Panc1 (cell line): ENCODE results near the gene SGO2. TPM values are rescaled to one million over a fixed set of nuclear protein-coding genes. Genes with fewer than 3 reads are reported as not detected.
"Not testable (repeated sequence)": the region's sequence is repeated elsewhere in the genome, so short reads cannot be mapped to it uniquely, and the experiment has no call there.

Experiments used
- ATAC-seq: fragments of 200-7000 bp; cut with Tn5 transposase; 2 replicates; pipeline ENCODE4 v1.9.1; 2020; ENCODE audit warnings: mild to moderate bottlenecking, moderate library complexity
- BruUV-seq: library from RNA; stranded (reverse); fragments of 400-500 nt; replicated peaks from 2 replicates; lab custom pipeline; 2021; lab: Mats Ljungman, UMichigan
- CTCF ChIA-PET: fragments of 300-600 bp; sonication (Branson Sonifier 250); formaldehyde crosslinking; loops from one replicate; lab custom pipeline; 2022; ENCODE audit warnings: antibody characterized with exemption; lab: Charles Lee
- POLR2A ChIA-PET: fragments of 300-600 bp; sonication (Branson Sonifier 250); formaldehyde crosslinking; loops from one replicate; lab custom pipeline; 2022; ENCODE audit warnings: antibody characterized with exemption; lab: Charles Lee
- DNase-seq: peaks from one replicate; pipeline ENCODE4 v3.0.0-alpha.2; 2010; ENCODE audit warnings: low read depth, low spot score
- H3K27ac ChIP-seq: 2 replicates; pipeline ENCODE4 v1.5.1; 2011; ENCODE audit warnings: mild to moderate bottlenecking, low read length, inconsistent platforms
- H3K27me3 ChIP-seq: fragments of 200-500 bp; sonication (Bioruptor generic); 2 replicates; pipeline ENCODE4 v1.6.0; 2014; ENCODE audit warnings: low read length, inconsistent platforms; ENCODE audit not compliant: control insufficient read depth, insufficient read depth
- H3K36me3 ChIP-seq: fragments of 200-500 bp; sonication (Bioruptor generic); 2 replicates; pipeline ENCODE4 v1.5.1; 2014; ENCODE audit warnings: inconsistent platforms, mild to moderate bottlenecking, low read length, moderate library complexity; ENCODE audit not compliant: control insufficient read depth, insufficient read depth
- H3K4me1 ChIP-seq: 2 replicates; pipeline ENCODE4 v1.5.1; 2011; ENCODE audit warnings: inconsistent platforms, mild to moderate bottlenecking, low read length, moderate library complexity; ENCODE audit not compliant: control insufficient read depth, insufficient read depth
- H3K4me3 ChIP-seq, 2 experiments: 2 replicates each; pipeline ENCODE4 v1.5.1; 2011 to 2012; ENCODE audit warnings: low read depth in 2 of 2, low read length in 2 of 2, mild to moderate bottlenecking in 2 of 2, inconsistent platforms in 1 of 2, moderate library complexity in 1 of 2
- H3K9me3 ChIP-seq: fragments of 200-500 bp; sonication (Bioruptor generic); 2 replicates; pipeline ENCODE4 v1.5.1; 2014; ENCODE audit warnings: low read depth, mild to moderate bottlenecking, inconsistent platforms, low read length, moderate library complexity; ENCODE audit not compliant: control insufficient read depth, insufficient read depth
- CTCF ChIP-seq: fragments of 450-650 bp; IDR thresholded peaks from 2 replicates; pipeline ENCODE4 v1.5.1; 2017; ENCODE audit warnings: mild to moderate bottlenecking
- POLR2AphosphoS5 ChIP-seq: IDR thresholded peaks from 2 replicates; pipeline ENCODE4 v1.6.1; 2012; ENCODE audit warnings: mild to moderate bottlenecking, low read depth, low read length, moderate library complexity
- SIN3A ChIP-seq: IDR thresholded peaks from 2 replicates; pipeline ENCODE4 v1.6.1; 2012; ENCODE audit warnings: low read depth, mild to moderate bottlenecking, low read length, moderate library complexity, borderline replicate concordance; ENCODE audit not compliant: insufficient read depth
- TCF7L2 ChIP-seq: IDR thresholded peaks from 2 replicates; pipeline ENCODE4 v1.6.1; 2011; ENCODE audit warnings: mild to moderate bottlenecking, low read depth, low read length, inconsistent platforms
- in situ Hi-C: cut with HindIII; loops from 2 replicates; pipeline ENCODE4 v1.10.0; 2016; ENCODE audit warnings: low sequenced_read_pairs, low pct_unique_long_range_greater_than_20kb
- intact Hi-C: fragments of 100-400 bp; cut with micrococcal nuclease; formaldehyde crosslinking; loops from one replicate; pipeline ENCODE4 v1.10.0; 2022; ENCODE audit not compliant: unreplicated experiment
- total RNA-seq: library from RNA; stranded (reverse); gene quantifications from one replicate; pipeline ENCODE4 v1.2.1, GENCODE V29; 2021; ENCODE audit not compliant: unreplicated experiment
- TF ChIP-seq, protein P1 (sequence below), 2 experiments: IDR thresholded peaks; 2 replicates each; pipeline ENCODE4 v1.6.1; 2011 to 2012; ENCODE audit warnings: low read depth in 2 of 2, control low read depth in 1 of 2, low read length in 1 of 2, mild to moderate bottlenecking in 1 of 2, moderate library complexity in 1 of 2; ENCODE audit not compliant: insufficient read depth in 1 of 2

The SGO2 gene
- total RNA-seq, 1 experiment from 2014 or later: 34.0 TPM

GRCh38 chr2:200608341-200609027 lies 82.5 kb downstream of the SGO2 start:
- no peak overlapping the region for H3K4me3 ChIP-seq
- ChIA-PET CTCF (no interaction called here), POLR2A (no interaction called here)
- intact Hi-C loops: no loop called here
- no peak for ATAC-seq
- H3K36me3 ChIP-seq: no peaks in the 10 kb centered on the region
- no peak for TF ChIP-seq SIN3A
- TF ChIP-seq CTCF: no peak
- no peak for TF ChIP-seq TCF7L2
- TF ChIP-seq, protein P1, sequence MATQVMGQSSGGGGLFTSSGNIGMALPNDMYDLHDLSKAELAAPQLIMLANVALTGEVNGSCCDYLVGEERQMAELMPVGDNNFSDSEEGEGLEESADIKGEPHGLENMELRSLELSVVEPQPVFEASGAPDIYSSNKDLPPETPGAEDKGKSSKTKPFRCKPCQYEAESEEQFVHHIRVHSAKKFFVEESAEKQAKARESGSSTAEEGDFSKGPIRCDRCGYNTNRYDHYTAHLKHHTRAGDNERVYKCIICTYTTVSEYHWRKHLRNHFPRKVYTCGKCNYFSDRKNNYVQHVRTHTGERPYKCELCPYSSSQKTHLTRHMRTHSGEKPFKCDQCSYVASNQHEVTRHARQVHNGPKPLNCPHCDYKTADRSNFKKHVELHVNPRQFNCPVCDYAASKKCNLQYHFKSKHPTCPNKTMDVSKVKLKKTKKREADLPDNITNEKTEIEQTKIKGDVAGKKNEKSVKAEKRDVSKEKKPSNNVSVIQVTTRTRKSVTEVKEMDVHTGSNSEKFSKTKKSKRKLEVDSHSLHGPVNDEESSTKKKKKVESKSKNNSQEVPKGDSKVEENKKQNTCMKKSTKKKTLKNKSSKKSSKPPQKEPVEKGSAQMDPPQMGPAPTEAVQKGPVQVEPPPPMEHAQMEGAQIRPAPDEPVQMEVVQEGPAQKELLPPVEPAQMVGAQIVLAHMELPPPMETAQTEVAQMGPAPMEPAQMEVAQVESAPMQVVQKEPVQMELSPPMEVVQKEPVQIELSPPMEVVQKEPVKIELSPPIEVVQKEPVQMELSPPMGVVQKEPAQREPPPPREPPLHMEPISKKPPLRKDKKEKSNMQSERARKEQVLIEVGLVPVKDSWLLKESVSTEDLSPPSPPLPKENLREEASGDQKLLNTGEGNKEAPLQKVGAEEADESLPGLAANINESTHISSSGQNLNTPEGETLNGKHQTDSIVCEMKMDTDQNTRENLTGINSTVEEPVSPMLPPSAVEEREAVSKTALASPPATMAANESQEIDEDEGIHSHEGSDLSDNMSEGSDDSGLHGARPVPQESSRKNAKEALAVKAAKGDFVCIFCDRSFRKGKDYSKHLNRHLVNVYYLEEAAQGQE (IDR thresholded peaks at IDR 0.05; ENCODE audit: insufficient read depth in 1 of 2, low read depth in 2 of 2, low read length in 1 of 2): no peak
- TF ChIP-seq POLR2AphosphoS5: no peak
- no peak for DNase-seq
- H3K4me1 ChIP-seq: no peaks in the 10 kb centered on the region
- no peaks in the 10 kb centered on the region for H3K27me3 ChIP-seq
- H3K9me3 ChIP-seq: no peaks in the 10 kb centered on the region
- in situ Hi-C loops: no loop called here
- BruUV-seq: no TSS peak
- no peak overlapping the region for H3K27ac ChIP-seq

DNA sequence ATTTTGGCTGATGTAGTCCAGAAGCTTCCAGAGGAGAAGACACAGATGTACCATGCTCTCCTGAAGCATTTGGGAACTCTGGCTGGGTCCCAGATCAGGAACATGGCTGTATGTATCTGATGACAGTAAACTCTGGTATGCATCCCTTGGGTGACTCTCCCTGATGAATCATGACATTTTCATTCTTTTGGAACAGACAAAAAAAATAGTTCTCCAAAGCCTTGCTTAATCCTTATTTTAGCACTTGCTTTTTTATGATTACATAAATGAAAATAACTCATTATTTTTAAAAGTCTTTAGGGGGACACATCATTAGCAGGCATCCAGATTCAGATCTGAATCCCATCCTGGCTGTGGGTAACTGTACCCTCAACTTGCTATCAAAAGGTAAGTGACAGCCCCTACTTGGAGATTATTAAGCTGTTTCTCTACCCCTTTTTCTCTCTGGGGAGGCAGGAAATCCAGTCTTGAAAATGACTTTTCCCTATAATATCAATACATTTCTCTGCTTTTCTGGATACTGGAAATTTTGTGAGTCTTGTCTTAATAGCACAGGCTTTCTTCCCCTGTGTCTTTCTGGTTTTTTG lies 83.1 kb downstream of the SGO2 start:
- no TSS peak for BruUV-seq
- Histone ChIP-seq H3K27ac (no peak overlapping the region), H3K9me3 (no peaks in the 10 kb centered on the region), H3K36me3 (no peaks in the 10 kb centered on the region), H3K4me3 (no peak overlapping the region), H3K4me1 (no peaks in the 10 kb centered on the region), H3K27me3 (no peaks in the 10 kb centered on the region)
- TF ChIP-seq SIN3A (no peak), CTCF (no peak), TCF7L2 (no peak), POLR2AphosphoS5 (no peak)
- TF ChIP-seq, protein P1 (IDR thresholded peaks at IDR 0.05; ENCODE audit: insufficient read depth in 1 of 2, low read depth in 2 of 2, low read length in 1 of 2): no peak
- in situ Hi-C loops: no loop called here
- CTCF ChIA-PET: no interaction called here
- ATAC-seq (peak; percentile 82), DNase-seq (peak; percentile 64)
- POLR2A ChIA-PET: no interaction called here
- intact Hi-C loops: no loop called here

DNA sequence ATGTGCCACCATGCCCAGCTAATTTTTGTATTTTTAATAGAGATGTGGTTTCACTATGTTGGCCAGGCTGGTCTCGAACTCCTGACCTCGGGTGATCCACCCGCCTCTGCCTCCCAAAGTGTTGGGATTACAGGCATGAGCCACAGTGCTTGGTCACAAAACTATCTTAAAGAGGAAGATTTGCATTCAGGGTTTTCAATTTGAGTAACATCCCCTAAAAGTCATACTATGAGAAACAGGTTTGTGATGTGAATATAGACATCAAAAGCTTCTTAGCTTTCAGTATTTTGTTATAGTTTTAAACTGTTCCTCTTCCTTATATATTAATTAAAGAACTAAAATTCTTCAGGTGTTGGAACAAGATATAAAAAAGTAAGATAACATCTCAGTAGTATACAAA lies 84.2 kb downstream of the SGO2 start:
- H3K9me3 ChIP-seq, H3K27me3 ChIP-seq, ATAC-seq, intact Hi-C loops, H3K4me3 ChIP-seq, H3K36me3 ChIP-seq, CTCF ChIA-PET, DNase-seq, H3K4me1 ChIP-seq, BruUV-seq, H3K27ac ChIP-seq, in situ Hi-C loops: not testable (repeated sequence)
- POLR2A ChIA-PET: interaction anchor here (0.6 kb wide), 1 partner anchor 280 kb away, joined by 7 read pairs; no protein-coding TSS in a partner anchor
